HEK293 (cell line): ENCODE data around the gene SOX12.

Experiments
- AEBP2 ChIP-seq: fragments of 450-650 bp; formaldehyde crosslinking; IDR thresholded peaks from 2 replicates; pipeline ENCODE4 v1.5.1; 2016; ENCODE audit warnings: missing biosample characterization, missing genetic modification characterization, borderline replicate concordance
- HIC1 ChIP-seq: fragments of 450-650 bp; formaldehyde crosslinking; IDR thresholded peaks from 2 replicates; pipeline ENCODE4 v1.5.1; 2016; ENCODE audit warnings: missing biosample characterization, missing genetic modification characterization
- IKZF3 ChIP-seq: fragments of 450-650 bp; IDR thresholded peaks from 2 replicates; pipeline ENCODE4 v1.5.0; 2018; ENCODE audit warnings: missing biosample characterization, mild to moderate bottlenecking, missing genetic modification characterization, moderate library complexity
- INSM2 ChIP-seq: fragments of 450-650 bp; formaldehyde crosslinking; IDR thresholded peaks from 2 replicates; pipeline ENCODE4 v1.5.1; 2016; ENCODE audit warnings: missing biosample characterization, missing genetic modification characterization
- KLF7 ChIP-seq: fragments of 450-650 bp; formaldehyde crosslinking; IDR thresholded peaks from 2 replicates; pipeline ENCODE4 v1.5.1; 2016; ENCODE audit warnings: missing biosample characterization, missing genetic modification characterization, borderline replicate concordance
- MYNN ChIP-seq: fragments of 450-650 bp; formaldehyde crosslinking; IDR thresholded peaks from 2 replicates; pipeline ENCODE4 v1.5.1; 2016; ENCODE audit warnings: missing biosample characterization, missing genetic modification characterization, borderline replicate concordance
- MZF1 ChIP-seq: fragments of 450-650 bp; formaldehyde crosslinking; IDR thresholded peaks from 2 replicates; pipeline ENCODE4 v1.5.1; 2017; ENCODE audit warnings: missing biosample characterization, missing genetic modification characterization, borderline replicate concordance
- OVOL3 ChIP-seq: fragments of 450-650 bp; formaldehyde crosslinking; IDR thresholded peaks from 2 replicates; pipeline ENCODE4 v1.5.1; 2016; ENCODE audit warnings: missing biosample characterization, missing genetic modification characterization
- SALL2 ChIP-seq: fragments of 450-650 bp; formaldehyde crosslinking; IDR thresholded peaks from 2 replicates; pipeline ENCODE4 v1.5.0; 2017; ENCODE audit warnings: missing biosample characterization, mild to moderate bottlenecking, missing genetic modification characterization, borderline replicate concordance
- SP7 ChIP-seq: fragments of 450-650 bp; formaldehyde crosslinking; IDR thresholded peaks from 2 replicates; pipeline ENCODE4 v1.5.1; 2016; ENCODE audit warnings: missing biosample characterization, missing genetic modification characterization
- TRIM28 ChIP-seq: IDR thresholded peaks from 2 replicates; pipeline ENCODE4 v1.6.1; 2011; ENCODE audit warnings: low read length, control low read depth, borderline replicate concordance
- ZBTB17 ChIP-seq: fragments of 450-650 bp; formaldehyde crosslinking; IDR thresholded peaks from 2 replicates; pipeline ENCODE4 v1.5.1; 2016; ENCODE audit warnings: missing biosample characterization, missing genetic modification characterization
- ZBTB7A ChIP-seq: fragments of 450-650 bp; formaldehyde crosslinking; IDR thresholded peaks from 2 replicates; pipeline ENCODE4 v1.5.1; 2016; ENCODE audit warnings: low read depth, missing biosample characterization, missing genetic modification characterization
- ZIC2 ChIP-seq: fragments of 450-650 bp; formaldehyde crosslinking; IDR thresholded peaks from 2 replicates; pipeline ENCODE4 v1.5.1; 2016; ENCODE audit warnings: missing biosample characterization, missing genetic modification characterization
- ZNF10 ChIP-seq: fragments of 450-650 bp; formaldehyde crosslinking; IDR thresholded peaks from 2 replicates; pipeline ENCODE4 v1.5.1; 2017; ENCODE audit warnings: missing biosample characterization, missing genetic modification characterization
- ZNF112 ChIP-seq: fragments of 450-650 bp; formaldehyde crosslinking; IDR thresholded peaks from 2 replicates; pipeline ENCODE4 v1.5.0; 2017; ENCODE audit warnings: missing biosample characterization, missing genetic modification characterization
- ZNF148 ChIP-seq: fragments of 450-650 bp; formaldehyde crosslinking; IDR thresholded peaks from 2 replicates; pipeline ENCODE4 v1.5.0; 2017; ENCODE audit warnings: missing biosample characterization, missing genetic modification characterization, borderline replicate concordance
- ZNF175 ChIP-seq: fragments of 450-650 bp; formaldehyde crosslinking; IDR thresholded peaks from 2 replicates; pipeline ENCODE4 v1.5.1; 2016; ENCODE audit warnings: missing biosample characterization, missing genetic modification characterization
- ZNF184 ChIP-seq: fragments of 450-650 bp; IDR thresholded peaks from 2 replicates; pipeline ENCODE4 v1.5.1; 2018; ENCODE audit warnings: missing biosample characterization, mild to moderate bottlenecking, missing genetic modification characterization
- ZNF202 ChIP-seq: fragments of 450-650 bp; formaldehyde crosslinking; IDR thresholded peaks from 2 replicates; pipeline ENCODE4 v1.5.1; 2016; ENCODE audit warnings: missing biosample characterization, missing genetic modification characterization, borderline replicate concordance
- ZNF223 ChIP-seq: fragments of 450-650 bp; formaldehyde crosslinking; IDR thresholded peaks from 2 replicates; pipeline ENCODE4 v1.5.1; 2016; ENCODE audit warnings: missing biosample characterization, missing genetic modification characterization
- ZNF416 ChIP-seq: fragments of 450-650 bp; formaldehyde crosslinking; IDR thresholded peaks from 2 replicates; pipeline ENCODE4 v1.5.1; 2016; ENCODE audit warnings: missing biosample characterization, missing genetic modification characterization
- ZNF433 ChIP-seq: fragments of 450-650 bp; formaldehyde crosslinking; IDR thresholded peaks from 2 replicates; pipeline ENCODE4 v1.5.1; 2016; ENCODE audit warnings: missing biosample characterization, missing genetic modification characterization, low read depth
- ZNF510 ChIP-seq: fragments of 450-650 bp; formaldehyde crosslinking; IDR thresholded peaks from 2 replicates; pipeline ENCODE4 v1.5.1; 2018; ENCODE audit warnings: mild to moderate bottlenecking, missing genetic modification characterization, missing biosample characterization; ENCODE audit not compliant: insufficient replicate concordance
- ZNF596 ChIP-seq: fragments of 450-650 bp; IDR thresholded peaks from 2 replicates; pipeline ENCODE4 v1.5.0; 2018; ENCODE audit warnings: missing biosample characterization, mild to moderate bottlenecking, missing genetic modification characterization, moderate library complexity
- ZNF610 ChIP-seq: fragments of 450-650 bp; formaldehyde crosslinking; IDR thresholded peaks from 2 replicates; pipeline ENCODE4 v1.5.1; 2016; ENCODE audit warnings: missing biosample characterization, missing genetic modification characterization, borderline replicate concordance
- ZNF621 ChIP-seq: fragments of 450-650 bp; formaldehyde crosslinking; IDR thresholded peaks from 2 replicates; pipeline ENCODE4 v1.5.1; 2017; ENCODE audit warnings: missing biosample characterization, missing genetic modification characterization
- ZNF629 ChIP-seq: fragments of 450-650 bp; formaldehyde crosslinking; IDR thresholded peaks from 2 replicates; pipeline ENCODE4 v1.5.1; 2017; ENCODE audit warnings: missing biosample characterization, missing genetic modification characterization
- ZNF664 ChIP-seq: fragments of 450-650 bp; formaldehyde crosslinking; IDR thresholded peaks from 2 replicates; pipeline ENCODE4 v1.5.1; 2016; ENCODE audit warnings: missing biosample characterization, missing genetic modification characterization
- ZNF670 ChIP-seq: fragments of 450-650 bp; formaldehyde crosslinking; IDR thresholded peaks from 2 replicates; pipeline ENCODE4 v1.5.1; 2016; ENCODE audit warnings: missing biosample characterization, missing genetic modification characterization, low read depth
- ZNF692 ChIP-seq: fragments of 450-650 bp; formaldehyde crosslinking; IDR thresholded peaks from 2 replicates; pipeline ENCODE4 v1.5.1; 2016; ENCODE audit warnings: missing biosample characterization, missing genetic modification characterization
- ZNF777 ChIP-seq: fragments of 450-650 bp; formaldehyde crosslinking; IDR thresholded peaks from 2 replicates; pipeline ENCODE4 v1.5.1; 2017; ENCODE audit warnings: missing biosample characterization, missing genetic modification characterization, borderline replicate concordance
- ZNF837 ChIP-seq: fragments of 450-650 bp; formaldehyde crosslinking; IDR thresholded peaks from 2 replicates; pipeline ENCODE4 v1.5.1; 2016; ENCODE audit warnings: missing biosample characterization, missing genetic modification characterization

Gene SOX12

GRCh38 chr20:341682-342081 lies 16.3 kb downstream of the SOX12 start (continued):
- TF ChIP-seq ZNF510 (tag by site-specific recombination) (no peak), ZNF777 (tag by site-specific recombination) (no peak), OVOL3 (tag by site-specific recombination) (no peak), ZNF629 (tag by site-specific recombination) (peak; percentile 77), ZNF610 (tag by site-specific recombination) (peak; percentile 46; the same call in 1 of the 2 replicates), INSM2 (tag by site-specific recombination) (peak; percentile 66; the same call in 1 of the 2 replicates), ZNF202 (tag by site-specific recombination) (no peak), MYNN (tag by site-specific recombination) (no peak), ZBTB7A (tag by site-specific recombination) (no peak), ZNF837 (tag by site-specific recombination) (no peak), TRIM28 (peak; percentile 57; the same call in 1 of the 2 replicates), ZNF596 (tag by site-specific recombination) (no peak), ZNF184 (peak; percentile 92), MZF1 (no peak), ZNF433 (tag by site-specific recombination) (no peak), ZNF621 (tag by site-specific recombination) (no peak), ZNF10 (no peak), SALL2 (tag by site-specific recombination) (no peak), ZNF148 (tag by site-specific recombination) (no peak), ZNF664 (no peak), KLF7 (tag by site-specific recombination) (no peak), AEBP2 (tag by site-specific recombination) (no peak), HIC1 (tag by site-specific recombination) (no peak), ZIC2 (tag by site-specific recombination) (peak; percentile 54), ZNF175 (tag by site-specific recombination) (no peak), ZNF112 (tag by site-specific recombination) (no peak), ZNF670 (tag by site-specific recombination) (no peak), IKZF3 (tag by site-specific recombination) (no peak), ZBTB17 (tag by site-specific recombination) (0 out of 2 replicates have a peak, but pooled peaks have one; percentile 17), ZNF223 (tag by site-specific recombination) (no peak), ZNF692 (peak; percentile 57; the same call in 1 of the 2 replicates), ZNF416 (tag by site-specific recombination) (no peak), SP7 (tag by site-specific recombination) (peak; percentile 84)
